PFSK-1 (cell line): ENCODE data around the gene AKR1E2.

Source experiments
- FOXP2 ChIP-seq: optimal IDR thresholded peaks from 2 replicates; pipeline ENCODE3; 2011; ENCODE audit warnings: borderline replicate concordance, control low read depth, inconsistent platforms; ENCODE audit not compliant: insufficient read depth; ENCODE audit errors: extremely low read length, extremely low read depth
- POLR2AphosphoS5 ChIP-seq: IDR thresholded peaks from 2 replicates; pipeline ENCODE4 v1.6.1; 2012; ENCODE audit warnings: low read depth, mild to moderate bottlenecking, control low read depth, low read length, moderate library complexity
- REST ChIP-seq, 2 experiments: IDR thresholded peaks; 2 replicates each; pipeline versions ENCODE4 v1.6.1 to v1.8.0; 2011 to 2012; ENCODE audit warnings: low read depth in 2 of 2, low read length in 2 of 2, control low read depth in 1 of 2, inconsistent platforms in 1 of 2, mild to moderate bottlenecking in 1 of 2, moderate library complexity in 1 of 2; ENCODE audit not compliant: insufficient read depth in 1 of 2
- SIN3A ChIP-seq: IDR thresholded peaks from 2 replicates; pipeline ENCODE4 v1.6.1; 2012; ENCODE audit warnings: mild to moderate bottlenecking, low read length, moderate library complexity, borderline replicate concordance; ENCODE audit not compliant: insufficient read depth
- TAF1 ChIP-seq: IDR thresholded peaks from 2 replicates; pipeline ENCODE4 v1.6.1; 2012; ENCODE audit warnings: low read length, control low read depth, borderline replicate concordance; ENCODE audit not compliant: insufficient read depth

The AKR1E2 gene

GRCh38 chr10:4885162-4885561 lies 59.2 kb downstream of the AKR1E2 start:
- TF ChIP-seq FOXP2, result no peak
- TF ChIP-seq REST (IDR thresholded peaks at IDR 0.05; ENCODE audit: insufficient read depth in 1 of 2, low read depth in 2 of 2, low read length in 2 of 2), result no peak
- no peak for TF ChIP-seq SIN3A
- no peak for TF ChIP-seq POLR2AphosphoS5
- no peak for TF ChIP-seq TAF1

DNA sequence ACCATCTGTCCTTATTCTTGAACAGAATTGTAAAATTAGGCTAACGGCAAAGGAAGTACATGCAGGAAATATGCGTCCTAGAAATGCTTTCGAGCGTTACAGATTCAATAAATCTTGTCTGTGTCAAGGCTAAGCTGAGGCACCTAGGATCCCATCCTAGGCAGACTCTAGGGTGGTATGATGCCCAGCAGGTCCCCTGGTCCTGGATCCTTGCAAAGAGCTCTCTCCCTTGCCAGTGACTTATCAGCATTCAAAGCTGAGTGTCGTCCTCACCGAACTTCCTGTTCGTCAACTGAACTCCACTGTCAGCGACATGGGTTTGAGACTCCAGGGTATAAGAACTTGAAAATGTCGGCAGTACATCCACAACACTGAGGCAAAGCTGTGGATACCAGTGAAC lies 61.5 kb downstream of the AKR1E2 start:
- no peak for TF ChIP-seq TAF1
- no peak for TF ChIP-seq SIN3A
- no peak for TF ChIP-seq FOXP2
- TF ChIP-seq POLR2AphosphoS5, result no peak
- no peak for TF ChIP-seq REST (IDR thresholded peaks at IDR 0.05; ENCODE audit: insufficient read depth in 1 of 2, low read depth in 2 of 2, low read length in 2 of 2)

DNA sequence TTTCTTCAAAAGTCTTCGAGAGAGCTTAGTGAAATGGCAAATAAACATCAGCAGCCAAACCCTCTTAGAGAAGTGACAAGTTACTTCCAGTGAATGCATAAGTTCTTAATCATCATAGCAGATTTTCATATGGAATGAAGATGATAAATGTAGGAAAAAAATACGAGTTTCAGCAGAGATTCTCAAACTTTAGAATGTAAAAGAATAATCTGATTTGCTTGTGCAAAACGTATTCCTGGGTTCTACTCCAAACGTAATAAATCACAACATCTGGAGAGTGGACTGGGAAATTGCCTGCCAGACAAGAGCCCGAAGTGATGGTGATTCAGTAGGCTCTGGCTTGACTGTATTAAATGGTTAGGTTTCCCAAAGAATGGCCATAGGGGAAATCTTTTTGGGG lies 62.2 kb downstream of the AKR1E2 start:
- TF ChIP-seq FOXP2 (no peak), SIN3A (no peak), REST (IDR thresholded peaks at IDR 0.05; ENCODE audit: insufficient read depth in 1 of 2, low read depth in 2 of 2, low read length in 2 of 2) (no peak), TAF1 (no peak), POLR2AphosphoS5 (no peak)

DNA sequence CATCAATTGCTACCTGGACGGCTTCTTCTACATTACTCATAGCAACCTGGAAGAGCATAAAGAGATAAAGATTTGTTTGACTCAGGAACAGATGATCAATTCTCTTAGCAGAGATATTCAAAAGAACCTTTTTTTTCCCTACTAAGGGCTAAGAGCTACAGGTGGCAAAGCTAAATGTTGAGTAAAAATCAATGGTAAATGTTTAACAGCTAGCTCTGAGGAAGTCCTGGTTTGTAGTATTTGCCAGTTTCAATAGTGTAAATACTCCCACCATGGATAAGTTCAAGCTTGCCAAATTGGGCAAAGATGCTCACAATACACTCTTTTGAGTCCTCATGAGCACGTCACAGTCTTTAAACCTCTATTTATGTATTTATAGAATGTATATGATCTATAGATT lies 64.0 kb downstream of the AKR1E2 start:
- TF ChIP-seq TAF1 (no peak), POLR2AphosphoS5 (no peak), FOXP2 (no peak), REST (IDR thresholded peaks at IDR 0.05; ENCODE audit: insufficient read depth in 1 of 2, low read depth in 2 of 2, low read length in 2 of 2) (no peak), SIN3A (no peak)

GRCh38 chr10:4892681-4893080 lies 66.7 kb downstream of the AKR1E2 start:
- TF ChIP-seq TAF1 (no peak), POLR2AphosphoS5 (no peak), SIN3A (no peak), FOXP2 (no peak), REST (IDR thresholded peaks at IDR 0.05; ENCODE audit: insufficient read depth in 1 of 2, low read depth in 2 of 2, low read length in 2 of 2) (no peak)
